HAP-1 (cell line): ENCODE measurements around the gene MARK2.
A peak's percentile ranks its signal among the peaks of the same experiment; 100 is the strongest.

Experiments used
- DNase-seq, 2 experiments: peaks; one replicate each; pipeline ENCODE4 v3.0.0-alpha.2; 2016 to 2020; ENCODE audit warnings: low spot score in 2 of 2
- H3K27me3 ChIP-seq: fragments of 250-450 bp; sonication (Bioruptor Pico); 2 replicates; pipeline ENCODE4 v1.5.1; 2020; ENCODE audit warnings: low read depth, mild to moderate bottlenecking, moderate library complexity
- H3K36me3 ChIP-seq: fragments of 250-450 bp; sonication (Bioruptor Pico); replicated peaks from 2 replicates; pipeline ENCODE4 v1.5.1; 2020; ENCODE audit warnings: mild to moderate bottlenecking
- H3K4me1 ChIP-seq: fragments of 250-450 bp; sonication (Bioruptor Pico); 2 replicates; pipeline ENCODE4 v1.5.1; 2020; ENCODE audit warnings: mild to moderate bottlenecking
- H3K4me3 ChIP-seq: fragments of 250-450 bp; sonication (Bioruptor Pico); 2 replicates; pipeline ENCODE4 v1.5.1; 2020; ENCODE audit warnings: mild to moderate bottlenecking, moderate library complexity
- H3K9me3 ChIP-seq: fragments of 250-450 bp; sonication (Bioruptor Pico); 2 replicates; pipeline ENCODE4 v1.5.1; 2020; ENCODE audit warnings: mild to moderate bottlenecking, moderate library complexity
- in situ Hi-C: fragments of 300-500 bp; cut with MboI; formaldehyde crosslinking; loops from 3 replicates; pipeline ENCODE4 v1.14.3; 2020; ENCODE audit warnings: low sequenced_read_pairs, inconsistent platforms, mixed read lengths

Gene MARK2

DNA sequence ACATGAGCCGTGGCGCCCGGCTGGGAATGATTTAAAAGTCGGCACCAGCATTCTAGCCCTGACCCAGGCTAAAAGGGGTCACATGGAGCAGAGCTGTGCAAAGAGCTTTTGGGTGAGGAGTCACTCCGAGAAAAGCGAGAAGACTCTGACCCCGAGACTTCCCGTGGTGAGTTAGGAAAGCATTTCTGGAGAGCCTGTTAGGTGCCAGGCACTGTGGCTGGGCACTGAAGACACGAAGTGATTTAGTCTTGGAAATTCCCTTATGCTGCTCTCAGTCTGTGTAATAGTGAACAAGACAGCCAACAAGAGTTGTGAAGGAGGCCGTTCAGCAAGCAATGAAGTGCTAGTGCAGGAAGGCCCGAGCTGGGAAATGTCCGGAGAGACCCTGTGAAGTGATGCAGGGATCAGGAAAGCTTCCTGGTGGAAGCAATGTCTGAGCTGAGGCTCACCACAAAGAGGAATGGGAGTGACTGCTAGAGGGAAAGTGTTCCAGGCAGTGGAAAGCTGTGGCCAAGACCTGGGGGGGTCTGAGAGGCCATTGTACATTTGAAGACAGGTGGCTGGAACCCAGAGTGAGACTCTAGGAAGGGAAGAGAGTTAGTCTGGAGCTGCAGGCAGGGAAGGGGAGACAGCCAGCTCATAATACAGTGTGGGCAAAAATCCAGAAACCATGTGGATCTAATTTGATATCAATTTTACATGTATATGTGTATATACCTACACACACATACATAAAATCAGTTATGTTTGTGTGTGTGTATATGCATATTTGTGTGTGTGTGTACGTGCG lies 31.6 kb downstream of the MARK2 start:
- 0 out of 2 replicates have a peak, but pooled peaks cover 4% of the 10 kb centered on the region for H3K36me3 ChIP-seq
- H3K4me3 ChIP-seq = no peak overlapping the region
- in situ Hi-C loops = no loop called here
- H3K27me3 ChIP-seq = no peaks in the 10 kb centered on the region
- H3K4me1 ChIP-seq = peaks cover 4% of the 10 kb centered on the region; the same call in 1 of the 2 replicates
- DNase-seq = no peak
- H3K9me3 ChIP-seq = no peaks in the 10 kb centered on the region

DNA sequence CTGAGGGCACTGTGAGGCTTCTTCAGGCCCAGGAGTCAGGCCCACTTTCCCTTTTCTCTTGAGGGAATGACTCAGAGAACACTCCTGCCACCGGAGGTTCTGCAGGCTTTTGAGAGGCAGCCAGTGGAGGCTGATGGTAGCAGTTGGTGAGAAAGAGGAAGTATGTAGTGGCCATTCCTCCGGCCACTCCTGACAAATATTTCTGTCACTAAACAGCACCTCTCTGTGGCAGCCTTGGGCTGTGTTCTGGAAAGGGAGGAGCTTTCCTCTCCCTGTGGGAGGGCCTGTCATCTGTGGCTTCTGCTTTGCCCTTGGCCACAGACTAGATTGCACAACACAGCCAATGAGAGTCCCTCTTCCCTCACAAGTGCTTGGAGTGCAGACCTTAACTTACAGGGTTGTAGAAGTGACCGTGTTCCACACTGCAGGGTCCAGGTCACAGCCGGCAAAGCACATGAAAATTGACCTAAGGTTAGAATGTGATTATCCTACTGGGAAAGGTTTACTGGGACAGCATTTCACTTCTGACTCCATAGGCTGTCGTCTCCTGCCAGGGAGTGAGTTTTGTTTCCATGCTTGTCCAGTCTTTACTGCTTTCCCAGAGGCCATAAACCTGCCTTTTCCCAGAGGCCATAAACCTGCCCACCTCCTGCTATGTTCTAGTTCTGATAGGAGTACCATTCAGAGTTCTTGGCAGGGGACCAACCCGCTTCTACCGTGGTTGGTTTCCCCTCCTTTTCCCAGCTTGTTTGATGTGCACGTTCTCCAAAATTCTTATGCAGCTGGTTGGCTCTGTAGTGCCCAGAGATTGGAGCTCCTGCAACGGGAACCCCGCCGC lies 33.3 kb downstream of the MARK2 start:
- peaks cover 2% of the 10 kb centered on the region; the same call in 1 of the 2 replicates for H3K36me3 ChIP-seq
- H3K27me3 ChIP-seq = no peaks in the 10 kb centered on the region
- H3K9me3 ChIP-seq = no peaks in the 10 kb centered on the region
- DNase-seq = peak; percentile 56 to 76
- in situ Hi-C loops = no loop called here
- peaks cover 2% of the 10 kb centered on the region; the same call in 1 of the 2 replicates for H3K4me1 ChIP-seq
- H3K4me3 ChIP-seq = no peak overlapping the region

DNA sequence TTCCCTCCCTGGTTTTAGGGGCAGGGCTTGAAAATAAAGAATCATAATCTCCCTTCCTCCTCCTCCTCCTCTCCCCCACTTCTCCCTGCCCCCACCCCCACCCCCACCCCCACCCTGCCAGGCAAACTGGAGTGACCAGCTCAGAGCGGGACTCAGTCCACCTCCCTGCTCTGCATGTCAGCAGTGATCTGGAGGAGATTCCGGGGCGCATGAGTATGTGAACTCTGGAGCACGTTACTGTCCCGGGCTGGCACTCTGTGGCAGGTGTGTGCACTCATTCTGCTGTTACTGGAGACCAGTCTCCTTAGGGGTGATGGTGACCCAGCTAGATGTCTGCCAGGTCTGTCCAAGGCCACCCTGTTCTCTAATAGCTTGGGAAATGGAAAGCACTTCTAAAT lies 33.9 kb downstream of the MARK2 start:
- Histone ChIP-seq H3K4me3 (no peak overlapping the region), H3K36me3 (no peaks in the 10 kb centered on the region; the same call in 1 of the 2 replicates), H3K27me3 (no peaks in the 10 kb centered on the region), H3K4me1 (no peaks in the 10 kb centered on the region; the same call in 1 of the 2 replicates), H3K9me3 (no peaks in the 10 kb centered on the region)
- in situ Hi-C loops = no loop called here
- no peak for DNase-seq

DNA sequence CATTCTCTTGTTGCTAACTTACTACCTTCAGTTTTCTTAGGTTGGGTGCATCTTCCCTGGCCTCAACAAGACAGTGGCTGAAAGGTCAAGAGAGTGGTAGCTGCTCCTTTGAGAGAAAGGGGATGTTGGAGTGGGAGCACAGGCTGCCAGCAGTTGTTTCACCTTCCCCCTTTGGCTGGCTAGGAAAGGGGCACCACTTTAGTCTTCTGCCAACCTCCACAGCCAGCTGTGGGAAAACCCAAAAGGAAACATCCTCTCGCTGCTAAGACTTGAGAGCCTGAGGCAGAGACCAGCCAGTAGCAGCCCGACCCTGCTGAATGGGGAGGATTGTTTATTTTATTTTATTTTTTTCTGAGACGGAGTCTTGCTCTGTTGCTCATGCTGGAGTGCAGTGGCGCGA lies 34.4 kb downstream of the MARK2 start:
- in situ Hi-C loops = no loop called here
- Histone ChIP-seq H3K36me3 (no peaks in the 10 kb centered on the region; the same call in 1 of the 2 replicates), H3K4me3 (no peak overlapping the region), H3K9me3 (no peaks in the 10 kb centered on the region), H3K4me1 (no peaks in the 10 kb centered on the region; the same call in 1 of the 2 replicates), H3K27me3 (no peaks in the 10 kb centered on the region)
- DNase-seq = no peak

- H3K27me3 ChIP-seq = no peaks in the 10 kb centered on the region
- H3K36me3 ChIP-seq = no peaks in the 10 kb centered on the region; the same call in 1 of the 2 replicates
- DNase-seq = no peak
- no peak overlapping the region for H3K4me3 ChIP-seq
- no peaks in the 10 kb centered on the region for H3K9me3 ChIP-seq
- in situ Hi-C loops = no loop called here
- H3K4me1 ChIP-seq = no peaks in the 10 kb centered on the region; the same call in 1 of the 2 replicates
Observed at GRCh38 chr11:63874511-63874910, 35.6 kb downstream of the MARK2 start.

GRCh38 chr11:63875506-63876065 lies 36.7 kb downstream of the MARK2 start:
- Histone ChIP-seq H3K4me3 (no peak overlapping the region), H3K4me1 (no peaks in the 10 kb centered on the region; the same call in 1 of the 2 replicates), H3K27me3 (no peaks in the 10 kb centered on the region), H3K9me3 (no peaks in the 10 kb centered on the region), H3K36me3 (no peaks in the 10 kb centered on the region; the same call in 1 of the 2 replicates)
- no peak for DNase-seq
- in situ Hi-C loops = no loop called here

- no peaks in the 10 kb centered on the region; the same call in 1 of the 2 replicates for H3K36me3 ChIP-seq
- no peaks in the 10 kb centered on the region for H3K9me3 ChIP-seq
- no peaks in the 10 kb centered on the region for H3K27me3 ChIP-seq
- no peaks in the 10 kb centered on the region; the same call in 1 of the 2 replicates for H3K4me1 ChIP-seq
- DNase-seq = no peak
- in situ Hi-C loops = no loop called here
- H3K4me3 ChIP-seq = no peak overlapping the region
Observed at GRCh38 chr11:63876616-63877015, 37.7 kb downstream of the MARK2 start.

DNA sequence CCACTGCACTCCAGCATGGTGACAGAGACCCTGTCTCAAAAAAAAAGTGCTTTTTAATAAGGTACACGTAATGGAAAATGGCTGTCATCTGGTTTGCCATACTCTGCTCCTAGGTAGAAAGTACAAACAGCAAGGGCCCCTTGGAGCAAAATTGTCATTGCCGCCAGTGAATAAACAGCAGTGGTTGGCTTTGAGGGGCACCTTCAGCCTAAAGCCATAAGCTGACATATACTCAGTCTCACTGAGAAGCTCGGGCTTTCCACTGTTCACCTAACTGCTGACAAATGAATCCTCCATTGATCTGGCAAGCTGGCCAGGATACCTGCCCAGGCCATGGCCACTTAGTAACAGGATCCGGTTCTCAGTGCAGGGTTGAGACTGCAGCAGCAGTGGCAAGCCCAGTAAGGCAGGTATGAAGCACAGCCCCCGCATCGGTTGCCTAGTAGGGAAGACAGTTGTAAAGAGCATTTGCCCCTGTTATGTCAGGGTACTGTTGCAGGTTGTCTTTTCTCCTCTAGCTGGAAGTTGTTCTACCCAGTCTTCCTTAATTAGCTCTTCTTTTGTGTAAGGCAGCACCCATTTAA lies 38.8 kb downstream of the MARK2 start:
- no peaks in the 10 kb centered on the region for H3K27me3 ChIP-seq
- H3K4me3 ChIP-seq = no peak overlapping the region
- no peaks in the 10 kb centered on the region for H3K4me1 ChIP-seq
- H3K36me3 ChIP-seq = no peaks in the 10 kb centered on the region; the same call in 1 of the 2 replicates
- H3K9me3 ChIP-seq = no peaks in the 10 kb centered on the region
- in situ Hi-C loops = no loop called here
- no peak for DNase-seq

DNA sequence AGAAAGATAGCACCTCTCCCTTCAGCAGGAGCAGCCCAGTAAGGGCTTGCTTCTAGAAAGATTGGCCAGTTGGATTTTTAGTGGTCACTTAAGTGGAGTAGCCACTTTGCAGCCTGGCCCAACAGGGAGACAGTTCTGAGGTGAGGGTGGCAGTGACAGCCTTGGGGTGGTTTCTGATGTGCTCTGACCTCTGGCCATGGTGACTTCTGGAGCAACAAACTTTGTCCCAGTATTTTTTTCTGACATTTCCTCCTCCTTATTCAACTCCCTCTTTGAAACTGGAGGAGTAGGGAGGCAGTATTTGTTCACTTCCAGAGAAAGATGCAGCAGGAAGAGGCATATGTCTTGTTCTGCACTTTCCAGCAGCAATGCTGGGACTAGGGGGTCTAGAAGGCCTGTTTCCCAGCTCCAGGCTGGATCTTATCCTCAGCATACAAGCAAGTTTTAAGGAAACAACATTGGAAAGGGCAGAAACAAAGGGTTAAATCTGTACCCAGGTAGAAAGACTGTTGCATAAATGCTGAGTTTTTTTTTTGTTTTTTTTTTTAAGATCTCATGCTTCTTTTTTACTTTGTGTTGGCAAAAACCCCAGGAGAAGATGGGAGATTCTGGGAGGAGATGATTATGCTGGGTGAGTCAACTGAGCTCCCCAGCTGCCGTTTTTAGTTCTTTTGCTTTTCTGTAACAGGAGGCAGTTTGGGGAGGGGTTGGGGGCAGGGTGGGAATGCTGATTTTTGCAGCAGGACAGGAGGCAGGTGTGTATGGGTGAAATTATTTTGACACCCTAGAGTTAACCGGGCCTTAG lies 40.9 kb downstream of the MARK2 start:
- H3K4me3 ChIP-seq = no peak overlapping the region
- no peaks in the 10 kb centered on the region; the same call in 1 of the 2 replicates for H3K36me3 ChIP-seq
- H3K9me3 ChIP-seq = no peaks in the 10 kb centered on the region
- H3K4me1 ChIP-seq = no peaks in the 10 kb centered on the region
- DNase-seq = no peak
- no peaks in the 10 kb centered on the region for H3K27me3 ChIP-seq
- in situ Hi-C loops = no loop called here

GRCh38 chr11:63880403-63880790 lies 41.5 kb downstream of the MARK2 start:
- Histone ChIP-seq H3K4me3 (no peak overlapping the region), H3K9me3 (no peaks in the 10 kb centered on the region), H3K4me1 (no peaks in the 10 kb centered on the region), H3K27me3 (no peaks in the 10 kb centered on the region), H3K36me3 (no peaks in the 10 kb centered on the region; the same call in 1 of the 2 replicates)
- in situ Hi-C loops = no loop called here
- DNase-seq = no peak

DNA sequence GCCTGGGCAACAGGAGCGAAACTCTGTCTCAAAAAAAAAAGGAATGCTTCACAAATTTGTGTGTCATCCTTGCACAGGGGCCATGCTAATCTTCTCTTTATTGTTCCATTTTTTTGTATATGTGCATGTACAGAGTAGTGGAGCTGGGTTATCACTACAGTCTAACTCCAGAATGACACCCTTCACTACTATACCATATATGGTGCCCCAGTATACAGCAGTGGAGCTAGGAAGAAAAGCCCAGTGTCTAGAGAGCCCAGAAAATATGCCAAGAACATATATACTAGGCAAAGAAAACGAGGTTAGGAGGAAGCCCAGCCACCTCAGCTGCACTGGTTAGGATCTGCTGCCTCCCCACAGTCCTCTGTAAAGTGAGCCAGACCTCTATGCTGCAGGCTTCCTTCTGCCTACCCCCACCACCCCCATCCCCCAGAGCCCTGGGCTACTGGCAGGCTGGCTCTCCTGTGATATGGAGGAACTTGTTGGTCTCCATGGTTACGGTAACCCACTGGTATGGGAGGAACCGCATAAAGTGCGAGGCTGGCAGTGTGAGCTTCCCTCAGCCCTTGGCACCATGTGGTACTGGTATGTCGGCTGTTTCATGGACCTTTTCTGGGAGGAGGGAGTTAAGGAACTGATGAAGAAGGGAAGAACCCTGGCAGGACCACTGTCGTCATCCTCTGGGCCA lies 43.8 kb downstream of the MARK2 start:
- in situ Hi-C loops = no loop called here
- DNase-seq = no peak

DNA sequence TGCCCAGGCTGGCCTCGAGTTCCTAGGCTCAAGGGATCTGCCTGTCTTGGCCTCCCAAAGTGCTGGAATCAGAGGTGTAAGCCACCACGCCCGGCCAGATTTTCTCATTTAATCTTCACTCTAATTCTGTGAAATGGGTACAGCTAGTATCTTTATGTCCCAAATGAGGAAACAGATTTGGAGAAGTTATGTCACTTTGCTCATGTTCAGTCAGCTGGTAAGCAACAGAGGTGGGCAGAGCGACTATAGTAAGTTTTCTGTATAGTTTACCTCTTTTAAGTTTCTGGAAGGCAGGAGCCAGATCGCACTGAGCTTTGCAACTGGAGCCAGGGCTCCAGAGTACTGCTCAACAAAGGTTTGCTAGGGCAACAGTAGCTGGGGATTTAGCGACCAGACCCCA lies 44.9 kb downstream of the MARK2 start:
- DNase-seq = no peak
- H3K27me3 ChIP-seq = no peaks in the 10 kb centered on the region
- no peak overlapping the region for H3K4me3 ChIP-seq
- in situ Hi-C loops = no loop called here
- H3K36me3 ChIP-seq = no peaks in the 10 kb centered on the region
- no peaks in the 10 kb centered on the region; the same call in 1 of the 2 replicates for H3K4me1 ChIP-seq
- H3K9me3 ChIP-seq = no peaks in the 10 kb centered on the region

More for the DNA sequence above, 43.8 kb downstream of the MARK2 start:
- H3K4me3 ChIP-seq = no peak overlapping the region
- no peaks in the 10 kb centered on the region for H3K36me3 ChIP-seq
- no peaks in the 10 kb centered on the region for H3K9me3 ChIP-seq
- H3K4me1 ChIP-seq = no peaks in the 10 kb centered on the region; the same call in 1 of the 2 replicates
- H3K27me3 ChIP-seq = no peaks in the 10 kb centered on the region
